ENCODE data around the gene CRYBG1. TPM values are rescaled to one million over a fixed set of nuclear protein-coding genes. Genes with fewer than 3 reads are reported as not detected.

CRYBG1 gene
- total and polyA plus RNA-seq, 2 of the 4 experiments (the other 2 are of a cell fraction) = 0.38 to 1.1 TPM

DNA sequence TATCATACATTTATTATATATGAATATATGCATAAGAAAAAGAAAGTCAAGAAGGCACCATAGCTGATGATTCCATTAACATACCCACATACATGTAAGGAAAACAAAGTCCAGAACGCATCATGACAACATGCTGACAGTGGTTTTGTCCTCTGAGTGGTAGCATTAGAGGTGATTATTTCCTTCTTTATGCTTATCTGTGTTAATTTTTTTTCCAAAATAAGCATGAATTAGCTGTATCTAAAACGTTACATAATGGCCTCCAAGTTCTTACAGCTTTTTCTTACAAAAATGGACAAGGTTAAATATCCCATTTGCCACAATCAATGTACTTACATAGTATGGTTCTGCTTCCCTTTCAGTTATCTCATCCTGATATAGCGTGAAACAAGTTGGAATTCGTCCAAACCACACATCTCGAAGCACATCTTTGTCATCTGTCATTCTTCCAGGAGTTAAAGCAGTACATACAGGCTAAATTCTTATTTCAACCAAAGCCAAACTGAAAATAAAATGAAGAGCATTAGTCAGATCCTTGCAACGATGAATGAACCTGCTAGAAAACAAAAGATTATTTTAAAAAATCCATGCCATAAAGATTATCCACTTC is 44.6 kb upstream of the CRYBG1 start:
- no peak overlapping the region for H4K91ac ChIP-seq (ENCODE audit: insufficient read depth, low read depth, low read length)
- no peak overlapping the region for H2AK9ac ChIP-seq (replicated peaks; ENCODE audit: low read depth, low read length, poor library complexity)
- no peaks in the 10 kb centered on the region for H3K27me3 ChIP-seq (ENCODE audit: control insufficient read depth, insufficient read depth, low read length)
- in situ Hi-C loops (cut with MboI; ENCODE audit: low sequenced_read_pairs) = no loop called here
- no peak overlapping the region for H3K56ac ChIP-seq (ENCODE audit: extremely low read depth, insufficient read depth, low read length)
- dilution Hi-C loops (cut with HindIII; ENCODE audit: low sequenced_read_pairs, unreplicated experiment) = no loop called here
- CTCF ChIA-PET = interaction anchor here (0.8 kb wide), 1 partner anchor 9 kb away, joined by 6 read pairs; no protein-coding TSS in a partner anchor
- H2AFZ ChIP-seq (replicated peaks; ENCODE audit: low read length, poor library complexity) = no peak overlapping the region
- H3K4me3 ChIP-seq (ENCODE audit: insufficient read depth, low read depth, low read length) = no peak overlapping the region
- no peak overlapping the region for H3K18ac ChIP-seq (ENCODE audit: low read depth, low read length)
- TF ChIP-seq, protein P1, sequence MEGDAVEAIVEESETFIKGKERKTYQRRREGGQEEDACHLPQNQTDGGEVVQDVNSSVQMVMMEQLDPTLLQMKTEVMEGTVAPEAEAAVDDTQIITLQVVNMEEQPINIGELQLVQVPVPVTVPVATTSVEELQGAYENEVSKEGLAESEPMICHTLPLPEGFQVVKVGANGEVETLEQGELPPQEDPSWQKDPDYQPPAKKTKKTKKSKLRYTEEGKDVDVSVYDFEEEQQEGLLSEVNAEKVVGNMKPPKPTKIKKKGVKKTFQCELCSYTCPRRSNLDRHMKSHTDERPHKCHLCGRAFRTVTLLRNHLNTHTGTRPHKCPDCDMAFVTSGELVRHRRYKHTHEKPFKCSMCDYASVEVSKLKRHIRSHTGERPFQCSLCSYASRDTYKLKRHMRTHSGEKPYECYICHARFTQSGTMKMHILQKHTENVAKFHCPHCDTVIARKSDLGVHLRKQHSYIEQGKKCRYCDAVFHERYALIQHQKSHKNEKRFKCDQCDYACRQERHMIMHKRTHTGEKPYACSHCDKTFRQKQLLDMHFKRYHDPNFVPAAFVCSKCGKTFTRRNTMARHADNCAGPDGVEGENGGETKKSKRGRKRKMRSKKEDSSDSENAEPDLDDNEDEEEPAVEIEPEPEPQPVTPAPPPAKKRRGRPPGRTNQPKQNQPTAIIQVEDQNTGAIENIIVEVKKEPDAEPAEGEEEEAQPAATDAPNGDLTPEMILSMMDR (conservative IDR thresholded peaks at IDR 0.05; ENCODE audit: low read depth, low read length) = no peak
- TF ChIP-seq CEBPB (IDR thresholded peaks at IDR 0.05; ENCODE audit: low read depth, low read length) (no peak), BHLHE40 (IDR thresholded peaks at IDR 0.05; ENCODE audit: low read depth, low read length) (no peak), POLR2A (IDR thresholded peaks at IDR 0.05; ENCODE audit: low read depth, low read length) (no peak), RAD21 (IDR thresholded peaks at IDR 0.05; ENCODE audit: low read length) (no peak), RFX5 (IDR thresholded peaks at IDR 0.05; ENCODE audit: low read depth, low read length) (no peak), SMC3 (IDR thresholded peaks at IDR 0.05; ENCODE audit: low read depth, low read length) (no peak), MXI1 (IDR thresholded peaks at IDR 0.05; ENCODE audit: borderline replicate concordance, low read depth, low read length) (no peak), MAZ (IDR thresholded peaks at IDR 0.05; ENCODE audit: borderline replicate concordance, low read depth, low read length) (no peak), CHD1 (IDR thresholded peaks at IDR 0.05; ENCODE audit: low read depth, low read length) (no peak), MAFK (IDR thresholded peaks at IDR 0.05; ENCODE audit: low read depth, low read length) (no peak), RCOR1 (IDR thresholded peaks at IDR 0.05; ENCODE audit: insufficient replicate concordance, low read length) (no peak), FOS (IDR thresholded peaks at IDR 0.05; ENCODE audit: low read depth, low read length) (no peak), NFE2L2 (IDR thresholded peaks at IDR 0.05; ENCODE audit: low read depth, low read length) (no peak)
- TF ChIP-seq, protein P2, sequence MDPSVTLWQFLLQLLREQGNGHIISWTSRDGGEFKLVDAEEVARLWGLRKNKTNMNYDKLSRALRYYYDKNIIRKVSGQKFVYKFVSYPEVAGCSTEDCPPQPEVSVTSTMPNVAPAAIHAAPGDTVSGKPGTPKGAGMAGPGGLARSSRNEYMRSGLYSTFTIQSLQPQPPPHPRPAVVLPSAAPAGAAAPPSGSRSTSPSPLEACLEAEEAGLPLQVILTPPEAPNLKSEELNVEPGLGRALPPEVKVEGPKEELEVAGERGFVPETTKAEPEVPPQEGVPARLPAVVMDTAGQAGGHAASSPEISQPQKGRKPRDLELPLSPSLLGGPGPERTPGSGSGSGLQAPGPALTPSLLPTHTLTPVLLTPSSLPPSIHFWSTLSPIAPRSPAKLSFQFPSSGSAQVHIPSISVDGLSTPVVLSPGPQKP (IDR thresholded peaks at IDR 0.05; ENCODE audit: borderline replicate concordance, low read depth, low read length) = no peak
- TF ChIP-seq, protein P3, sequence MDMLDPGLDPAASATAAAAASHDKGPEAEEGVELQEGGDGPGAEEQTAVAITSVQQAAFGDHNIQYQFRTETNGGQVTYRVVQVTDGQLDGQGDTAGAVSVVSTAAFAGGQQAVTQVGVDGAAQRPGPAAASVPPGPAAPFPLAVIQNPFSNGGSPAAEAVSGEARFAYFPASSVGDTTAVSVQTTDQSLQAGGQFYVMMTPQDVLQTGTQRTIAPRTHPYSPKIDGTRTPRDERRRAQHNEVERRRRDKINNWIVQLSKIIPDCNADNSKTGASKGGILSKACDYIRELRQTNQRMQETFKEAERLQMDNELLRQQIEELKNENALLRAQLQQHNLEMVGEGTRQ (IDR thresholded peaks at IDR 0.05; ENCODE audit: low read depth, low read length) = no peak
- no peak overlapping the region for H3K4me2 ChIP-seq (ENCODE audit: low read depth, low read length)
- no peak overlapping the region for H3K27ac ChIP-seq (ENCODE audit: insufficient read depth, low read length)
- no TSS peak for BruUV-seq (replicated peaks)
- H2BK120ac ChIP-seq (ENCODE audit: low read depth, low read length) = no peak overlapping the region
- H3K9ac ChIP-seq (ENCODE audit: low read depth, low read length) = no peak overlapping the region
- H2AK5ac ChIP-seq (ENCODE audit: low read depth, low read length) = no peak overlapping the region
- peaks cover 2% of the 10 kb centered on the region; the same call in 1 of the 2 replicates for H3K4me1 ChIP-seq (ENCODE audit: control insufficient read depth, insufficient read depth, low read length)
- H4K5ac ChIP-seq (ENCODE audit: low read depth, low read length) = no peak overlapping the region
- intact Hi-C loops (cut with micrococcal nuclease) = no loop called here
- no peak overlapping the region for H3K14ac ChIP-seq (replicated peaks; ENCODE audit: low read depth, low read length)
- H2BK15ac ChIP-seq (ENCODE audit: low read depth, low read length) = no peak overlapping the region; the same call in 2 of the 3 replicates
- H3K4ac ChIP-seq (ENCODE audit: low read depth, low read length) = no peak overlapping the region
- no peak overlapping the region for H2BK5ac ChIP-seq (ENCODE audit: low read depth, low read length, poor library complexity, severe bottlenecking)
- no peak overlapping the region for H2BK20ac ChIP-seq (ENCODE audit: low read depth, low read length)
- no peak overlapping the region for H4K8ac ChIP-seq (ENCODE audit: low read depth in 2 of 2, low read length in 2 of 2)
- peaks cover 10% of the 10 kb centered on the region; the same call in 1 of the 2 replicates for H4K20me1 ChIP-seq (ENCODE audit: insufficient read depth, low read length)
- H3K36me3 ChIP-seq (ENCODE audit: control insufficient read depth, insufficient read depth, low read length) = peaks cover 3% of the 10 kb centered on the region; the same call in 1 of the 2 replicates
- DNase-seq = no peak
- peak overlapping the region; percentile 64; the same call in 1 of the 2 replicates for H3K23ac ChIP-seq (ENCODE audit: low read depth, low read length)
- peaks cover 28 to 53% of the 10 kb centered on the region in 2 experiments for H3K79me1 ChIP-seq (ENCODE audit: low read depth in 1 of 2, low read length in 2 of 2)
- WGBS, 2 experiments (ENCODE audit: extremely low coverage in 2 of 2, insufficient read length in 1 of 2) = 42% methylated on average over 2 of the region's 6 CpGs; no CpG with 5 or more reads in 1 of the 2 experiments
- H3K9me1 ChIP-seq (ENCODE audit: insufficient read depth, low read length) = peaks cover 6% of the 10 kb centered on the region
- no peak for ATAC-seq (ENCODE audit: low read depth)
- H3K9me3 ChIP-seq (ENCODE audit: control insufficient read depth, insufficient read depth, low read length) = no peaks in the 10 kb centered on the region
- POLR2A ChIA-PET (ENCODE audit: unreplicated experiment) = no interaction called here

All from IMR-90 (cell line).